ENCODE results near the gene GLCCI1. TPM values are rescaled to one million over a fixed set of nuclear protein-coding genes. Genes with fewer than 3 reads are reported as not detected.

The GLCCI1 gene
- total and polyA plus RNA-seq, 10 of the 15 experiments (the other 5 are each of a cell fraction or from before 2014, with no cell fraction given), result 12.6 to 92.0 (median 27.6) TPM

DNA sequence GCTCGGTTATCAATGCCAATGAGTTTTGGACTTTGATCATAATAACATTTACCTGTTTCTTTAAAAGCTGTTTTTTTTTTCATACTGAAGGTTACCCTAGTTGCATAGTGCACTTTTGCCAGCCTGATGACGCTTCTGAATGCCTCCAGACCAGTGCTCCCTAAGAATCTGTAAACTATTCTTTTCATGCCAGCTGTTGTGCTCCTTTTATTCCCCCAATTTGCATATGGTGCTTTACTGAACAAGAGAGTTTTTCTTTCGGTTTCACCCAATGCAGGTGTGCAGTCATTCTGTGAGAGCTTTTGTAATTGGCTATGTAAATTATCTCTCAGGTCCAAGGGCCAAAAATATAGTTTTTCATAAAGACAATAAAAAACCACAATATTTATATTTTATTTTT is 48.1 kb upstream of the GLCCI1 start:
- no TSS peak for BruUV-seq (replicated peaks)
- H3K79me2 ChIP-seq (ENCODE audit: control insufficient read depth, insufficient read depth, low read length), result no peaks in the 10 kb centered on the region; the same call in 1 of the 2 replicates
- H3K9ac ChIP-seq (ENCODE audit: control insufficient read depth, insufficient read depth, low read length), result no peak overlapping the region
- ATAC-seq (peak; percentile 93), DNase-seq (ENCODE audit: low read depth, low spot score) (peak; percentile 76), FAIRE-seq (peak; percentile 75)
- H2AFZ ChIP-seq (ENCODE audit: control insufficient read depth, low read depth, low read length), result no peak overlapping the region
- H3K27ac ChIP-seq (ENCODE audit: control insufficient read depth, insufficient read depth), result no peak overlapping the region; the same call in 1 of the 2 replicates
- WGBS (ENCODE audit: insufficient coverage, insufficient replicate concordance, low lambda C conversion rate, missing lambda C conversion rate), result 8% methylated on average over 3 of the region's 3 CpGs
- no peaks in the 10 kb centered on the region for H3K27me3 ChIP-seq (replicated peaks in 1 of 2; ENCODE audit: control insufficient read depth in 2 of 2, insufficient read depth in 2 of 2, low read length in 1 of 2)
- POLR2A ChIA-PET, result interaction anchor here (0.6 to 3.0 kb wide), 8 partner anchors 9 to 114 kb away, joined by 3 to 17 read pairs (median 6); no protein-coding TSS in a partner anchor
- H3K9me3 ChIP-seq (replicated peaks; ENCODE audit: control insufficient read depth, insufficient read depth, low read length), result peaks cover 3% of the 10 kb centered on the region
- SMC1A ChIA-PET (ENCODE audit: uncharacterized antibody, unreplicated experiment), result interaction anchor here (0.6 to 4.2 kb wide), 33 partner anchors 8 to 376 kb away, joined by 3 to 59 read pairs (median 4); no protein-coding TSS in a partner anchor
- RAD21 ChIA-PET (ENCODE audit: unreplicated experiment), result interaction anchor here (0.6 to 3.7 kb wide), 20 partner anchors 11 to 497 kb away, joined by 3 to 52 read pairs (median 7); partner anchors contain the start of gene GLCCI1
- in situ Hi-C loops (cut with MboI), result no loop called here
- peak overlapping the region; percentile 34 for H3K4me2 ChIP-seq (ENCODE audit: control insufficient read depth, insufficient read depth)
- intact Hi-C loops (cut with micrococcal nuclease; ENCODE audit: unreplicated experiment), result loop anchor here (2.0 kb wide), 1 partner anchor 100 kb away; no protein-coding TSS in a partner anchor
- H3K4me1 ChIP-seq (ENCODE audit: control insufficient read depth, insufficient read depth, low read length), result peaks cover 50% of the 10 kb centered on the region
- no peak overlapping the region; the same call in 1 of the 2 replicates for H3K4me3 ChIP-seq
- no peaks in the 10 kb centered on the region for H4K20me1 ChIP-seq (ENCODE audit: control insufficient read depth, insufficient read depth)
- no peaks in the 10 kb centered on the region for H3K36me3 ChIP-seq (ENCODE audit: control insufficient read depth in 2 of 2, insufficient read depth in 2 of 2, low read length in 1 of 2)
- CTCF ChIA-PET, result interaction anchor here (0.8 to 3.1 kb wide), 7 partner anchors 8 to 257 kb away, joined by 3 to 15 read pairs (median 7); no protein-coding TSS in a partner anchor
- TF ChIP-seq SMAD5 (IDR thresholded peaks at IDR 0.05; ENCODE audit: low read depth), result no peak
- TF ChIP-seq TARDBP (IDR thresholded peaks at IDR 0.05; ENCODE audit: borderline replicate concordance), result no peak
- TF ChIP-seq BMI1 (IDR thresholded peaks at IDR 0.05; ENCODE audit: borderline replicate concordance), result no peak
- TF ChIP-seq MTA3 (IDR thresholded peaks at IDR 0.05; ENCODE audit: borderline replicate concordance, low read length), result peak; percentile 49; the same call in 1 of the 2 replicates
- no peak for TF ChIP-seq SREBF2 (IDR thresholded peaks at IDR 0.05; ENCODE audit: low read length)
- no peak for TF ChIP-seq RAD51 (IDR thresholded peaks at IDR 0.05)
- TF ChIP-seq PAX5 (IDR thresholded peaks at IDR 0.05; ENCODE audit: borderline replicate concordance, low read depth, low read length), result peak; percentile 57; the same call in 1 of the 2 replicates
- TF ChIP-seq EP300 (IDR thresholded peaks at IDR 0.05; ENCODE audit: borderline replicate concordance in 1 of 2, control insufficient read depth in 1 of 2, low read depth in 2 of 2, low read length in 2 of 2), result peak; percentile 82 to 91; a peak in 2 of 4 replicates
- TF ChIP-seq, protein P1, sequence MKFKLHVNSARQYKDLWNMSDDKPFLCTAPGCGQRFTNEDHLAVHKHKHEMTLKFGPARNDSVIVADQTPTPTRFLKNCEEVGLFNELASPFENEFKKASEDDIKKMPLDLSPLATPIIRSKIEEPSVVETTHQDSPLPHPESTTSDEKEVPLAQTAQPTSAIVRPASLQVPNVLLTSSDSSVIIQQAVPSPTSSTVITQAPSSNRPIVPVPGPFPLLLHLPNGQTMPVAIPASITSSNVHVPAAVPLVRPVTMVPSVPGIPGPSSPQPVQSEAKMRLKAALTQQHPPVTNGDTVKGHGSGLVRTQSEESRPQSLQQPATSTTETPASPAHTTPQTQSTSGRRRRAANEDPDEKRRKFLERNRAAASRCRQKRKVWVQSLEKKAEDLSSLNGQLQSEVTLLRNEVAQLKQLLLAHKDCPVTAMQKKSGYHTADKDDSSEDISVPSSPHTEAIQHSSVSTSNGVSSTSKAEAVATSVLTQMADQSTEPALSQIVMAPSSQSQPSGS (IDR thresholded peaks at IDR 0.05; ENCODE audit: low read length), result peak; percentile 83
- TF ChIP-seq, protein P2, sequence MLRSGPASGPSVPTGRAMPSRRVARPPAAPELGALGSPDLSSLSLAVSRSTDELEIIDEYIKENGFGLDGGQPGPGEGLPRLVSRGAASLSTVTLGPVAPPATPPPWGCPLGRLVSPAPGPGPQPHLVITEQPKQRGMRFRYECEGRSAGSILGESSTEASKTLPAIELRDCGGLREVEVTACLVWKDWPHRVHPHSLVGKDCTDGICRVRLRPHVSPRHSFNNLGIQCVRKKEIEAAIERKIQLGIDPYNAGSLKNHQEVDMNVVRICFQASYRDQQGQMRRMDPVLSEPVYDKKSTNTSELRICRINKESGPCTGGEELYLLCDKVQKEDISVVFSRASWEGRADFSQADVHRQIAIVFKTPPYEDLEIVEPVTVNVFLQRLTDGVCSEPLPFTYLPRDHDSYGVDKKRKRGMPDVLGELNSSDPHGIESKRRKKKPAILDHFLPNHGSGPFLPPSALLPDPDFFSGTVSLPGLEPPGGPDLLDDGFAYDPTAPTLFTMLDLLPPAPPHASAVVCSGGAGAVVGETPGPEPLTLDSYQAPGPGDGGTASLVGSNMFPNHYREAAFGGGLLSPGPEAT (IDR thresholded peaks at IDR 0.05; ENCODE audit: low read depth), result peak; percentile 78; the same call in 1 of the 2 replicates
- peak; percentile 47 for TF ChIP-seq BCL11A (IDR thresholded peaks at IDR 0.05; ENCODE audit: low read depth, low read length)
- TF ChIP-seq SMARCA5 (IDR thresholded peaks at IDR 0.05), result no peak
- no peak for TF ChIP-seq MYC (IDR thresholded peaks at IDR 0.05; ENCODE audit: insufficient read depth, insufficient read length, insufficient replicate concordance, low read length, severe bottlenecking)
- TF ChIP-seq FOS (IDR thresholded peaks at IDR 0.05; ENCODE audit: borderline replicate concordance, extremely low read depth, insufficient read length), result no peak
- TF ChIP-seq CREB1 (IDR thresholded peaks at IDR 0.05; ENCODE audit: low read depth), result peak; percentile 51; the same call in 1 of the 2 replicates
- TF ChIP-seq HDGF (IDR thresholded peaks at IDR 0.05), result no peak
- TF ChIP-seq, protein P3, sequence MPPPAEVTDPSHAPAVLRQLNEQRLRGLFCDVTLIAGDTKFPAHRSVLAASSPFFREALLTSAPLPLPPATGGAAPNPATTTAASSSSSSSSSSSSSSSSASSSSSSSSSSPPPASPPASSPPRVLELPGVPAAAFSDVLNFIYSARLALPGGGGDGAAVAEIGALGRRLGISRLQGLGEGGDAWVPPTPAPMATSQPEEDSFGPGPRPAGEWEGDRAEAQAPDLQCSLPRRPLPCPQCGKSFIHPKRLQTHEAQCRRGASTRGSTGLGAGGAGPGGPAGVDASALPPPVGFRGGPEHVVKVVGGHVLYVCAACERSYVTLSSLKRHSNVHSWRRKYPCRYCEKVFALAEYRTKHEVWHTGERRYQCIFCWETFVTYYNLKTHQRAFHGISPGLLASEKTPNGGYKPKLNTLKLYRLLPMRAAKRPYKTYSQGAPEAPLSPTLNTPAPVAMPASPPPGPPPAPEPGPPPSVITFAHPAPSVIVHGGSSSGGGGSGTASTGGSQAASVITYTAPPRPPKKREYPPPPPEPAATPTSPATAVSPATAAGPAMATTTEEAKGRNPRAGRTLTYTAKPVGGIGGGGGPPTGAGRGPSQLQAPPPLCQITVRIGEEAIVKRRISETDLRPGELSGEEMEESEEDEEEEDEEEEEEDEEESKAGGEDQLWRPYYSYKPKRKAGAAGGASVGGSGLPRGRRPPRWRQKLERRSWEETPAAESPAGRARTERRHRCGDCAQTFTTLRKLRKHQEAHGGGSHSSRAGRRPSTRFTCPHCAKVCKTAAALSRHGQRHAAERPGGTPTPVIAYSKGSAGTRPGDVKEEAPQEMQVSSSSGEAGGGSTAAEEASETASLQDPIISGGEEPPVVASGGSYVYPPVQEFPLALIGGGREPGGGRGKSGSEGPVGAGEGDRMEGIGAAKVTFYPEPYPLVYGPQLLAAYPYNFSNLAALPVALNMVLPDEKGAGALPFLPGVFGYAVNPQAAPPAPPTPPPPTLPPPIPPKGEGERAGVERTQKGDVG (CRISPR knock-in tag; IDR thresholded peaks at IDR 0.05), result no peak
